ENCODE data around the gene ACAD11.
"Not testable (repeated sequence)": the region's sequence is repeated elsewhere in the genome, so short reads cannot be mapped to it uniquely, and the experiment has no call there.

Gene ACAD11

DNA sequence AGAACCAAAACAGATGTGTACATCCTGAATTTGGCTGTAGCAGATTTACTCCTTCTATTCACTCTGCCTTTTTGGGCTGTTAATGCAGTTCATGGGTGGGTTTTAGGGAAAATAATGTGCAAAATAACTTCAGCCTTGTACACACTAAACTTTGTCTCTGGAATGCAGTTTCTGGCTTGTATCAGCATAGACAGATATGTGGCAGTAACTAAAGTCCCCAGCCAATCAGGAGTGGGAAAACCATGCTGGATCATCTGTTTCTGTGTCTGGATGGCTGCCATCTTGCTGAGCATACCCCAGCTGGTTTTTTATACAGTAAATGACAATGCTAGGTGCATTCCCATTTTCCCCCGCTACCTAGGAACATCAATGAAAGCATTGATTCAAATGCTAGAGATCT is 59.0 kb downstream of the ACAD11 start:
- in situ Hi-C loops (cut with MboI; ENCODE audit: low sequenced_read_pairs), result not testable (repeated sequence)

- in situ Hi-C loops (cut with MboI; ENCODE audit: low sequenced_read_pairs), result no loop called here
Measured at GRCh38 chr3:132598181-132598580, 61.4 kb downstream of the ACAD11 start.

- in situ Hi-C loops (cut with MboI; ENCODE audit: low sequenced_read_pairs), result no loop called here
Measured at GRCh38 chr3:132597660-132598059, 61.9 kb downstream of the ACAD11 start.

DNA sequence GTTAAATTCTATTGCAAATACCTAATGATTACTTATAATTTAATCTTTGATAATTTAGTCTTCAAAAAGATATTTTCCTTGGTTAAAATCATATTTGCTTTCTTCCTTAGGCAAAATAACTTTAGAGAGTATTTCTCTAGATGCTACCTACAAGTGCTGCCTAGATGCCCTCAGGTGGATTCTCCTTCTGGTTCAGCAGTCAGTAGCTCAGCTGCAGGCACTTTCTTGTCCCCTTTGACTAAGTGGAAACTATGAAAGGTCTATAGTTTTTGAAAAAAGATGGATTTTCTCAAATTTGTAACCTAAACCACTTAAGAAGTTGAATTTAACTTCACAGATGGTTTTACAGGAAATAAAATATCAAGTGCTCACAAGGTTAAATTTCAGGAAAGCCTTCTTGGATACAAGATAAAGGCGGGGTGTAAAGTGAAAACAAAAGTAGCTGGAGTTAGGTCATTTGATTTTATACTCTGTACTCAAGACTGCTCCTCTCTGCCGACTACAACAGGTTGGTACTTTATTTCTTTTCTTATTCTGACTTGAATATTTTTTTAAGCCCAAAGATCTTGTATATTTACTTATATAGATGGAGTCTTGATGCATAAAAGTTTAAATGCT is 62.7 kb downstream of the ACAD11 start, which contains the start of gene ACKR4:
TSS of gene ACKR4 (plus strand) at position 455 of the 618 bp plus-strand sequence. CDS start 3,128 bp downstream, outside the sequence.
- in situ Hi-C loops (cut with MboI; ENCODE audit: low sequenced_read_pairs), result no loop called here

GRCh38 chr3:132596326-132596725 is 63.3 kb downstream of the ACAD11 start:
- in situ Hi-C loops (cut with MboI; ENCODE audit: low sequenced_read_pairs), result no loop called here

DNA sequence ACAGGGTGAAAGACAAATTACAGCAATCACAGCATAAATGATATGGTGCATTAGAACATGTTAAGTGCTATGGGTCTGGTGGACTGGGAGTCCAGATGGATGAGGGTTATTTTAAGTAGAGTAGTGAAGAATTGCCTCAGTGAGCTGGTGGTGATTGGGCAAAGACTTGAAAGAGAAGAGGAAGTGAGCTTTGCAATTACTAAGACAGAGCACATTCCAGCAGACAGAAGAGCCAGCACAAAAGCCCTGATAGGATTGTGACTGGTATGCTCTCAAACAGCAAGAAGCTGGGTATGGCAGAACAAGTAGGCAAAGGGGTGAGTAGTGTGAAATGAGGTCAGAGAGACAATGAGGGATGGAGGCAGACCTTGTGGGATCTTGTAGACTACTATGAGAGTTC is 64.6 kb downstream of the ACAD11 start:
- in situ Hi-C loops (cut with MboI; ENCODE audit: low sequenced_read_pairs), result no loop called here

- in situ Hi-C loops (cut with MboI; ENCODE audit: low sequenced_read_pairs), result no loop called here
Measured at GRCh38 chr3:132594498-132594897, 65.1 kb downstream of the ACAD11 start.

GRCh38 chr3:132593947-132594323 is 65.7 kb downstream of the ACAD11 start:
- in situ Hi-C loops (cut with MboI; ENCODE audit: low sequenced_read_pairs), result no loop called here

DNA sequence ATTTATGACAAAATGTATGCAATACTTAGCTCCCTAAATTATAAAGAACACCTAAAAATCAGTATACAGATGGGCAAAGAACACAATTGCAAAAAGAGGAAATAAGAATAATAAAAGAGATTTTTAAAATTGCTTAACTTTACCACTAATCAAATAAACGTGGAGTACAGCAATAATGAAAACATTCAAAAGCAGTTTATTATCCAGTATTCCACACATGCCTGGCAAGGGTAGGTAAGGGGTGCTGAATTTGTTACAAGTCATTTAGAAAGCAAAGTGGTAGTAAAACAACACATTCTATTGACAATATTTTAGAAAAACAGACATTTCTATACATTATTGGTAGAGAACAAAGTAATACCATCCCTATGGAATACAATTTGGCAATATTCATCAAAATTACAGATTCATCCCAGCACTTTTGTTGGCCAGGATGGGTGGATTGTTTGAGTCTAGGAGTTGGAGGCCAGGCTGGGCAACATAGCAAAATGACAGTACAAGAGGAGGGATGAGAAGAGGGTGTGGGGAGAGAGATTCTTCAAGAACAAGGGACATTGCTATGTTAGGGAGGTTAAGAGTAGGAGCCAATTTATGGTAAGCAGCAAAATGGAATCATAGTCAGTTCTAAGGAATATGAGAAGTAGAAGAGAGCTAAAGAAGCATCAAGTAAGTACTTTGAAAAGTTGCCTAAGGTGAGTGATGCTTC is 66.2 kb downstream of the ACAD11 start:
- in situ Hi-C loops (cut with MboI; ENCODE audit: low sequenced_read_pairs), result no loop called here

DNA sequence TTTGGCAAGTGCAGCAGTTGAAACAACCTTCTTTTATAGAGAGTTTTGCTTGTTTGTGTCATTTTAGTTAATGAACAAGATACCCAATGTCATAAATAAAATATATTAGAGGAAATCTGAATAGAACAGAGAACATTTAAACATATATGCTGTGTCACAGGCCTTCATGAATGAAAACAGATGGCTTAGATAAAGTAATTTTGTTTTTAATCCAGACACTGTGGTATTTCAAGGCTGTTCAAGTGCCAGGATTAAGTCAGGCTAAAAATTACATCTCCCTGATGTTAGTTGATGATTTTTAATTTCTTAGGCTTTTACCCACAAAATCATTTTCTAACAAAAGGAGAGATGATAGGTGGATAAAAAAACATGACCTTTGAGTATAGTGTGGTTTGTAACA is 67.4 kb downstream of the ACAD11 start:
- in situ Hi-C loops (cut with MboI; ENCODE audit: low sequenced_read_pairs), result no loop called here

DNA sequence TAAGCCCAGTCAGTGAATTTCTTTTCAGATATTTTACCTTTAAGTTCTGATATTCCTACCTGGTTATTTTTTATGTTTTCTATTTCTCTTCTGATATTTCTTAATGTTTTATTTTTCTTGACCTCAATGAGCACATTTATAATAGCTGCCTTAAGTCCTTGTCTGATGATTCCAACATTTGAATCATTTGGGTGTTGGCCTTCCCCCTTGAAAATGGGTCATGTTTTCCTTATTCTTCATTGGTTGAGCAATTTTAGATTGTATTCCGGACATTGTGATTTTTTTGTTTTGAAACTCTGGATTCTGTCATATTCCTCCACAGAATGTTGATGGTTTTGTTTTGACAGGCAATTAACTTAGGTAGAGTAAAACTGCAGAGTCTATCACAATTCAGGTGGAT is 72.2 kb downstream of the ACAD11 start:
- in situ Hi-C loops (cut with MboI; ENCODE audit: low sequenced_read_pairs), result no loop called here

DNA sequence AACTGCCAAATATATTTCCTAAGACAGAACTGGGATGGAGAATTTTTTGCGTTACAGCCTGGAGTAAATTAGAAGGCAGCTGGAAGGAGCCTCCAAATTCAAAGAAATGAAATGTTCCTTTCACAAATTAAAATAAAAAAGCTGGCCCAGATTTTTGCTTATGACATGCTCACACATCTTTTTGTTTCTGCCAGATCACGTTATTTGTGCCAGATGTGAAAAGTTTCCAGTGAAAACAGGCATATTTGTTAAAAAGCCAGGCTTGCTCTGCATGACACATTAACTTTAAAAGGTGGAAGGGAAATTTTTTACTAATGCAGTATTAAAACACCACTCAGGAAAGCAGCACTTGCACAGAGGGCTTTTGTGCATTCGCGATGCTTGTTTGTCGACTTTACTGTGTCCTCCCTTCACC is 85.8 kb downstream of the ACAD11 start:
- in situ Hi-C loops (cut with MboI; ENCODE audit: low sequenced_read_pairs), result no loop called here

DNA sequence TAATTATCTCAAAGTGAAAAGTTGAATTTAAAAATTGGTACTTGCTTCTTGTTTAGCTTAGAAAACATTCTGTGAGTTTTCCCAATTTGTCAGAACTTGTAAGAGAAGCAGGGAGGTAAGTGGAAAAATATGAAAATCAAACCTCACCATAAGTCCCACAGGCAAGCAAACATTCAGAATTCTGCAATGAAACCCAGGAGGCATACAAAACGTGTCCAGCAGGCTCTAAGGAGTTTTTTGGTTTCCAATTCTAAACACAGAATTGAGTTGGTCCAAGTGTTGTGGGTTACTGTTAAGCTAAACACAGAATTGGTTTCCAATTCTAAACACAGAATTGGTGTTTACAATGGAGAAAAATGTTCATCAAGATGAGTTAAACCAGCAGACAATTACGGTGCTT is 89.6 kb downstream of the ACAD11 start:
- in situ Hi-C loops (cut with MboI; ENCODE audit: low sequenced_read_pairs), result no loop called here

DNA sequence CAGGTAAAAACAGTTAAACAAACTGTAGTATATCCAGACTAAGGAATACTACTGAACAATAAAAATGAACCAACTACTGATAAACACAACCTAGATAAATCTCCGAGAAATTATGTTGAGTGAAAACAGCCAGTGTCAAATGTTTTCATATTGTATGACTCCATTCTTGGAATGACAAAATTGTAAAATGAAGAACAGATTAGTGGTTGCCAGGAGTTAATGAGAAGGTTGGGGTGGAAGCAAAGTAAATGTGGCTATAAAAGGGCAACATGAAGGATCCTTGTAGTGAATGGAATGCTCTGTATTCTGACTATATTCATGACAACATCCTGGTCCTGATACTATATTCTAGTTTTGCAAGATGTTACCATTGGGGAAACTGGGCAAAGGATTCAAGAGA is 90.0 kb downstream of the ACAD11 start:
- in situ Hi-C loops (cut with MboI; ENCODE audit: low sequenced_read_pairs), result no loop called here

DNA sequence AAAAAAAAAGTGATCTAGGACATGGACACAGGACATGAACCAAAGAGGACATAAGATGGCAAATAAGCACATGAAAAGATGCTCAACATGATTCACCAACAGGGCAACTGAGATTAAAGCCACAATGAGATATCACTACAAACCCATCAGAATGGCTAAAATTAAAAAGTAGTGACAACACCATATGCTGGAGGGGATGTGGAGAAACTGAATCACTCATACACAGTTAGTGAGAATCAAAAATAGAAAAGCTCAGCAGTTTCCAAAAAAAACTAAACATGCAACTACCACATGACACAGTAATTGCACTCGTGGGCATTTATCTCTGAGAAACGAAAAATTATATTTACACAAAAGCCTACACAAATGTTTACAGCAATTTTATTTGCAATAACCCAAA is 90.5 kb downstream of the ACAD11 start:
- in situ Hi-C loops (cut with MboI; ENCODE audit: low sequenced_read_pairs), result no loop called here

- in situ Hi-C loops (cut with MboI; ENCODE audit: low sequenced_read_pairs), result no loop called here
Measured at GRCh38 chr3:132568422-132568821, 91.2 kb downstream of the ACAD11 start.

DNA sequence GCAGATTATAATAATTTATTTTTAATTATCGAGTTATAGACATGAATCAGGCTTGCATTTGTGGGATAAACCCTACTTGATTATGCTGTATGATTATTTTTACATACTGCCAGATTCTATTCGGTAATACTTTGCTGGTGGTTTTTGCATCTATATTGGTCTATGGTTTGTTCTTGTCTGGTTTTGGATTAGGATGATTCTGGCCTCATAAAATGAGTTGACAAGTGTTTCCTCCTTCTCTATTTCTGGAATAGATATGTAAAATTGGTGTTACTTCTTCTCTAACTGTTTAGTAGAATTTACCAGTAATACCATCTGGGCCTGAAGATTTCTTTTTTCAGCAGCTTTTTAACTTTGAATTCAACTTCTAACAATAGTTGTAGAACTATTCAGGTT is 95.5 kb downstream of the ACAD11 start:
- in situ Hi-C loops (cut with MboI; ENCODE audit: low sequenced_read_pairs), result no loop called here

DNA sequence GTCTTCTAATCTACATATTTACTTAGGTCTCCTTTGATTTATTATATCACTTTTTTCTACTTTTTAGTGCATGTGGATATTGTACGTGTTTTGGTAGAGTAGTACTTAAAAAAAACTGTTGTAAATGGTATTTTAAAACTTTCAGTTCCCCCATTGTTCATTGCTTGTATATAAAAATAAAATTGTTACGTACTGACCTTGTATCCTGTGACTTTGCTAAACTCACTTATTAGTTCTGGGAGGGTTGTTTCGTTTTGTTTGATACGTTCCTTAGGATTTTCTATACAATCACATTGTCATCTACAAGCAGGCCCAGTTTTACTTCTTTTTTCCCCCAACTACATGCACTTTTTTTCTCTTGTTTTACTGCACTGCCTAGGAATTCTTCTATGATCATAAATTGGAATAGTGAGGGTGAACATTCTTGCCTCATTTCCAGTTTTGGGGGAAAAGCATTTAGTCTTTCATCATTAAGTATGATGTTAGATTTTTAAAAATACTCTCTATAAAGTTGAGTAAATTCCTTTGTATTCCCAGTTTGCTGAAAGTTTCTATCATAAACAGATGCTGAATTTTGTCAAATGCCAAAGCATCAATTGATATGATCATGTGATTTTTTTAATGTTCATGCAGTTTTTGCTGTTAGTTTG is 96.1 kb downstream of the ACAD11 start:
- in situ Hi-C loops (cut with MboI; ENCODE audit: low sequenced_read_pairs), result no loop called here

GRCh38 chr3:132561003-132561402 is 98.6 kb downstream of the ACAD11 start:
- in situ Hi-C loops (cut with MboI; ENCODE audit: low sequenced_read_pairs), result no loop called here

DNA sequence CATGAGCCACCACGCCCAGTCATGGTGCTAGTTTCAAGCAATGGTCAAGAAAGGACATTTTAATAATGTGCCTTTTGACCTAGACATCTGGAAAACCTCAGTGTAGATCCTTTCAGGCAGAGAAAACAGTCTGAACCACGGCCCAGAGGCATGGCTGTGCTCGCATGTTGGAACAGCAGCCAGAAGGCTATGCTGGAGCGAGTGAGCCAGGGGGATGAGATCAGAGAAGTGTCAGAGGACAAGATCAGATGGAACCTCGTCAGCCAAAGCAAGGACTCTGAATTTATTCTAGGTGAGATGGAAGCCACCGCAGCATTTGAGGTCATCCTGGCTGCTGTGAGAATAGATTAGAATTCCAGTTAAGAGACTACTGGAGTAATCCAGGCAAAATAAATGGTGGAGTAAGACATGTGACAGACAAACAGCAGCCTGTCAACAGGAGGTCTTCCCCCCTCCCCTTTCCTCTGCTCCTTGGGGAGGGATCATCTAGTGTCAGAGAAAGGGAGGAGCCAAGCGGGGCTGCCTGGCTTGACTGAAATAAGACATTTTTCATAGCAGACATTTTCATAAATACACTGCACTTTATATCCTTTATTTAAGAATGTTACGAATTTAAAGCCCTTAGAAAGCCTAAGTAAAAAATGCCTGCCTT is 103.0 kb downstream of the ACAD11 start:
- in situ Hi-C loops (cut with MboI; ENCODE audit: low sequenced_read_pairs), result no loop called here

DNA sequence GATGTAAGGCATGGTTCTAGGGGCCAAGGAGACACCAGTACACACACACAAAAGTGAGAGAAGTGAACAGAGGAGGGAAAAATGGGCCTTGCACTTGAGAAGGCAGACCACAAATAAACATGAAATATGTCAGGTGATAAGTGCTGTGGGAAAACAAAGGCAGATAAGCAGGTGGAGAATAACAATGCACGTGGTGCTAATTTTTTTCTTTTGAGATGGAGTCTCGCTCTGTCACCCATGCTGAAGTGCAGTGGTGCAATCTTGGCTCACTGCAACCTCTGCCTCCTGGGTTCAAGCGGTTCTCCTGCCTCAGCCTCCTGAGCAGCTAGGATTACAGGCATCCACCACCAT is 103.6 kb downstream of the ACAD11 start:
- in situ Hi-C loops (cut with MboI; ENCODE audit: low sequenced_read_pairs), result not testable (repeated sequence)

Measured in HL-60/S4 treated with phorbol 12-myristate 13-acetate at 8.2 ng/mL for 4 days and 3 days (cell line).